SIG-M5 (cell line): ENCODE measurements around the gene INTS7.
"Not testable (repeated sequence)": the region's sequence is repeated elsewhere in the genome, so short reads cannot be mapped to it uniquely, and the experiment has no call there.

Source experiments
- DNase-seq: peaks from one replicate; lab custom pipeline; 2025; lab: John Stamatoyannopoulos, UW

The INTS7 gene

DNA sequence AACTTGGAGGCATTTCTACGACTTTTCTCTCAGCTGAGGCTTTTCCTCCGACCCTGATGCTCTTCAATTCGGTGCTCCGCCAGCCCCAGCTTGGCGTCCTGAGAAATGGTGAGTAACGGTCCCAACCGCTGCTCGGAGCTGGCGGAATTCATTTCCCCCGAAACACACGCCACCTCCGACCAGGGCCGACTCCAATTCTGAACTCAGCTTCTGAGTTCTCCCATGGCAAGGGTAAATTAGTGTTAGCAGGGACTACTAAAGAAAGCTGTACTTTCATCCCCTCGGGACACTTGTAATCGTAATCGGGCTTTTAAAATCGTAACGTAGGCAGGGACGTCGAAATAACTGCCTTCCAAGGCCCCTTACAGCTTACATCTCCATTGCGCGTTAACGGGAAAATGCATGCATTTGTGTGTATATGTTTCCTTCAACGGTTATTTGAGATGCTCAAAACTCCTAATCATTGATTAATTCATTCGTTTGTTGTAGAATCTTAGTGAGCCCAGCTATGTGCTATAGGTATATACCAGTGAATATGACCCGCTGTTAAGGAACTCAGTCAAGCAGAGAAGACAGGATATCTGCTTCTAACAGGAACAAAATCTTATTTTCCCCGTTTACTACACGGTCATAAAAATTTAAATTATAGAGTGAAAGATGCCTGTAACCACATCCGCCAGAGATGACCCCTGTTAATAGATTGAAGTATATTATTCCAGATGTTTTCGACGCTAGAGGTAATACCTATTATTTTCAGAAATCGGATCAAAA lies 663 bp upstream of the INTS7 start:
- no peak for DNase-seq

DNA sequence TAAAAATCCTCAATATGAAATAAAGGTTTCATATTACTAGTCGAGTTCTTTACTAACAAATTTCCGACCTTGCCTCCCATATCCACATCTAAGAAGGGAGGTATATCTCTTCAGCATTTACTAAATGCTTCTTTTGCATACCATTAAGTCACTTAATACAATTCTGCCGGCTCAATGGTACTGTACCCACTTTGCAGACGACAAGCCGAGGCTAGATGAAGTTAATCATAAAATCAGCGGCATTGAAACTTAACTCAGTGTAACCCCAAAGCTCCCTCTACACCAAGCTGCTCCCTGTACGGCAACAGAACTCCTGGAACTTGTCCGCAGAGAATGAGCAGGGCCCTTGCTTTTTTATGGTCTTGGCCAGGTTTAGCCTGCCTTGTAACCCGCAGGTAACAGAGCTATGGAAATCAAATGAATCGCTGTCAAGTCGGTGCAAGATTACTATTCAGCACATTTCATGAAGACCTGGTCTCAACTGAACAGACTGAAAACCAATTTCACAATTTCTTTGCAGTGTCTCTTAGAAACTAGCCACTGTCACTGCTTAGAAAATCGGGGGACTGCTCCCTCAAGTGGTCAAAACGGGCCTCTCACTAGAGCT lies 738 bp downstream of the INTS7 start:
- no peak for DNase-seq

DNA sequence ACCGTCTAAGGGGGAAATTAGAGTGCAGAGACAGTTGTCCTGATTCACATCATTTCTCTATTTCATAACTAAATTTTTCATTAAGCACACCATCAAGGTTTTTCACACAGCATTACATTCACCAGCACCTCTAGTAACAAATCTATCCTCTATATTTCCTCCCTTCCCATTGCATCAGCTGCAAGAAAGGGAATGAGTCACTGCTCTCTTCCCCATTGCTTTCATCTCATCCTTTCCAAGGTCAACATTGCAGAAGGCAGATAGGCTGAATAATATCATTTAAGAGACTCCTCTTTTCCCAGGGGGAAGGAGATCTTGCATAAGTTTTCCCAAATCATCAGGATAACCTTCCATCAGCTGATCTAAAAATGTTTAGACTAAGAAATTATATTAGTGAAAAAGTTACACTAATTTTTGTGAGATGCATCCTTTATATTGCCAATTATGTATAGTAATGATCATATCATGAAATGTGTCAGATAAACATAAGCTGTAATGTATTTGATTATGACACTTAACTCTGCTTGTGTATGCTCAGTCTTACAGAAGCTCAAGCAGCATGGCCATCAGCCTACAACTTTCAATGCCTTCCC lies 4.3 kb downstream of the INTS7 start:
- no peak for DNase-seq

DNA sequence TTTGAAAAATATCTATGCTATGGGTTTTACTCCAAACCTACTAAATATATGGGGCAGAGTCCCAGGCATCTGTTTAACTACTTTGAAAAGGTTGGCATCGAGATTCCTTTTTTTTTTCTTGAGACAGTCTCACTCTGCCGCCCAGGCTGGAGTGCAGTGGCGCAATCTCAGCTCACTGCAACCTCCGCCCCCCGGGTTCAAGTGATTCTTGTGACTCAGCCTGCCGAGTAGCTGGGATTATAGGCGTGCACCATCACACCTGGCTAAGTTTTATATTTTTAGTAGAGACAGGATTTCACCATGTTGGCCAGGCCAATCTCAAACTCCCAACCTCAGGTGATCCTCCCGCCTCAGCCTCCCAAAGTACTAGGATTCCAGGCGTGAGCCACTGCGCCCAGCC lies 7.6 kb downstream of the INTS7 start:
- not testable (repeated sequence) for DNase-seq

DNA sequence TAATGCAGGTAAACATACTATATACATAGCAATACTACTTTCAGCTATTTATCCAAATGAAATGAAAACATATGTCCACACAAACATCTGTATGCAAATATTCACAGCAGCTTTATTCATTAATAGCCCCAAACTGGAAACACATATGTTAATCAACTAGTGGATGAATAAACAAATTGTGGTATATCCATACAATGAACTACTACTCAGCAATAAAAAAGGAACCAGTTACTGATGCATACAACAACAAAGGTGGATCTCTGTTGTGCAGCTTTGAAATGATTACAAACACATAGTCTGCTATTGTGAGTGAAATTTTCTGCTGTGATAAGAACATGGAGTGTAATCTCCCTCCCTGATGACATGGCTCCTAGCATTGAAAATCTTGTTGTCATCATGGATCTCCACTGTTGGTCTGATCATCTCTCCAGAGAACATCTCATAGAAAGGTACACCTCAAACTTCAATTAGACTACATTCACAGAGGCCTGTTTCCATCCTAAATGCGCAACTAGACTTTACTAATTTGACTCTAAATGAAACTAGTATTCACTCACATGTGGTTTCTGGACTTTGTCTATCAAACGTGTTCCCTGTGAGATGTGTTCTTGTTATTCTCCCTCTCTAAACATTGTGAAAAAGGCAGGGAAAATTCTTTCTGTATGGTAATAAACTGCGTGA lies 10.7 kb downstream of the INTS7 start:
- DNase-seq, result no peak

DNA sequence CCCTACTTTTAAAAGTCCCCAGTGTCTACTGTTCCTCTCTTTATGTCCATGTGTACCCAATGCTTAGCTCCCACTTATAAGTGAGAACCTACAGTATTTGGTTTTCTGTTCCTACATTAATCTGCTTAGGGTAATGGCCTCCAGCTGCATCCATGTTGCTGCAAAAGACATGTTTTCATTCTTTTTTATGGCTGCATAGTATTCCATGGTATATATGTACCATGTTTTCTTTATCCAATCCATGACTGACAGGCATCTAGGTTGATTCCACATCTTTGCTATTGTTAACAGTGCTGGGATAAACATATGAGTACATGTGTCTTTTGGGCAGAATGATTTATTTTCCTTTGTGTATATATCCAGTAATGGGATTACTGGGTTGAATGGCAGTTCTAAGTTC lies 12.4 kb downstream of the INTS7 start:
- DNase-seq, result not testable (repeated sequence)

DNA sequence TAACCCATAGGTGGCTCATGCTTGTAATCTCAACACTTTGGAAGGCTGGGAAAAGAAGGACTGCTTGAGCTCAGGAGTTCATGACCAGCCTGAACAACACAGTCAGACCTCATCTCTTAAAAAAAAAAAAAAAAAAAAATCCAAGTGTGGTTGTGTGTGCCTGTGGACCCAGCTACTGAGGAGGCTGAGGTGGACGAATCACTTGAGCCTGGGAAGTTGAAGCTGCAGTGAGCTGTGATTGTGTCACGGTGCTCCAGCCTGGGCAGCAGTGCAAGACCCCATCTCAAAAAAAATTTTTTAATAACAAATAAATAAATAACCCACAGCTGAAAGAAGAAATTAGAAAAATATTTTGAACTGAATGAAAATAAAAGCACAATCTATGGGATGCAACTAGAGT lies 13.8 kb downstream of the INTS7 start:
- DNase-seq, result no peak

DNA sequence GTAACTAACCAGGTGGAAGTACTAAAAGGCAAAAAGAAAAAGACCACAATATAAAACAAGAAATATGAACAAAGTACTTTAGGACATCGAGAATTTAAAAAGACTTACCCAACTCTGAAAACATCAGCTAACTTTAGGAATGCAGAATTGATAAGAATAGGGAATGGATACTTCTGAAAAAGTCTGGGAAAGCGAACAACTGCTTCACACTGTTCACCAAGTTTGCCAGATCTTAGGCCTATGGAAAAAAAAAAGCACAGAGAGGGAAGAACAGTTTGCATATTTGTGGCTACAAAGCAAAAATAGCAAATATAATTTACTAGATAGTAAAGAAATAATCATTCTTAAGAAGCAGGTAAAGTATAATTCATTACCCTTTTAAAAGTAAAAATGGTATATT lies 14.4 kb downstream of the INTS7 start:
- no peak for DNase-seq

DNA sequence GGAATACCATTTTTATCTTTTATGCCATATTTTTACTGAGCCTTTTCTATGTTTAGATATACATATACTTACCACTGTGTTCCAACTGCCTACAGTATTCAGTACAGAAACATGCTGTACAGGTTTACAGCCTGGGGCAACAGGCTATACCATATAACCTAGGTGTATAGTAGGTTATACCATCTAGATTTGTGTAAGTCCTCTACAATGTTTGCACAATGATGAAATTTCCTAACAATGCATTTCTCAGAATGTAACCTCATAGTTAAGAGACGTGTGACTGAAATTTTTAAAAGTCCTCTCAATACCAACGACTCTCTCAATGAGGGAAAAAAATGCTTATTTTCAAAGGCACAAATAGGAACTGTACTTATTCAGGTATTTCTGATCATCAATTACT lies 21.7 kb downstream of the INTS7 start:
- no peak for DNase-seq

DNA sequence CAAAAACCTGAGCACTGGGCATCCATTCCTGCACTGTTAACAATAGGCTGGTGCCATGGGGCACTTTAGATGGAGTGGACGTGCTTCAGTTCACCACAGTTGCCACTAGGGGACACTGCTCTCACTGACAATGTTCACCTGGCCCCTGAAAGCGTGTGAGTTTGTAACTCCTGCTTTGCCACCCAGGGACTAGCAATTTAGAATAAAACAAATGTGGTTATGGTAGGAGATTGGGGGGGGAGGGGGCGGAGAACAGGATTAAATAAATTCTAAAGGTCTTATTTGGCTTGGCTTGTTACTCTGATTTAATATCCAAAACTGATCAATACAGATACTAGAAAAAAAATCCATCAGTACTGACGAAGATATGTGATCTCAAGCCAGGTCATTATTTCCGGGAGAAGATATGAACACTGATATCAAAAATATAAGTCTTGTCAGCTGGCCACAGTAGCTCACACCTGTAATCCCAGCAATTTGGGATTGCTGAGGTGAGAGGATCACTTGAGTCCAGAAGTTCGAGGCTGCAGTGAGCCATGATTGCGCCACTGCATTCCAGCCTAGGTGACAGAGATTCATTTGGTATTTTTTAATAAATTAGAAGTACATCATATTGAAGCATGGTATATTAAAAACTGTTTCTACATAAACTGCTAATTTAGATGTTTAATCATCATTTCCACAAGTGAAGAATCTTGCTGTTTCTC lies 23.2 kb downstream of the INTS7 start:
- DNase-seq, result no peak

DNA sequence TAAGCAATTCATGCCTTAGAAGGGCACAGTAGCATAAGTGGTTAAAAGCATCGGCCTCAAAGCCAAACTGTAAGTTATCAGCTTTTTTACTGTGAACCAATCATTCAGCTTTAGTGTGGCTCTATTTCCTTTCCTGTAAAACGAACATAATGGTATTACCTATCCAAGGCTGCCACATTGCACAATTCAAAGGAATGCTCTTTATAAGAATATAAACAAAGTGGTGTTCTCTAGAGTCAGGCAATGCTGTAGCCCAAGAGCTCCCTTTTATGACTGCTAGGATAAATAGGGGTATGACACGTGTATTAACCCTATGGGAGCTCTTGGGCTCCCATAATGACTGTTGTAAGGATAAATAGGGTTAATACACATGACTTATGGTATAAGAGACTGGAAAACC lies 25.4 kb downstream of the INTS7 start:
- no peak for DNase-seq

DNA sequence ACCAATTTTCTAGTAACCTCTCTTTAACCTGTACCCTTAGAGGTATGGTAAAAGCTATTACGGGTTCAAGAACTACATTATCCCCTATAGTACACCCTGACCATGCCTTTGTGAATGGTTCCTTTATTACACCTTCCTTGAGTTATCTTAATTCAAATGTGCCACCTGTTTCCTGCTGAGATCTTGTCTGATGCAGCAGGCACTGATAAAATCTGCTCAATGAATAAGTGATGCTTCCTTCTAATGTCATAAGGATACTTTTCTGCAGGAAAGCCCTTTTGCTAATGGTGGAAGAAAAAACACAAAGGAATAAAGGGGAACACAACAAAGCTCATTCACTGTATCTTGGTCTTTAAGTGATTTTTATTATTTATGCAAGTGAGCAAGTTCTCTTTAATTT lies 25.8 kb downstream of the INTS7 start:
- no peak for DNase-seq

DNA sequence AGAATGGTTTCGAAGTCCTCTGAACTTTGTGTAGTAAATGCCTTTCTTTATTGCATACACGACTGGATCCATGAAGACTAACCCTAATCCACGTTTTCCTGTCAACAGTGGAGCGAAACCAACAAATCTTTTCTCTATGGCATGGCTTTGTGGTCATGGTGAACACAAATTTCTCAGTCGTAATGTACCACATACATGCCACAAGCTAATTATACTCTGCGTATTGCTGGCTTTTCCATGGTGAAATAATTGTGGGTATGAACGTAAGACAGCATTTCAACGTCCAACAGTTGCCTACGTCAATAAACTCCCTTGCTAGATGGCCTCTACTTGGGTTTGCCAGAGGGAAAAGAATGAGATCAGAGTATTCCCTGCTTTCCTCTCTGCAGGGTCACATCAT lies 27.5 kb downstream of the INTS7 start:
- DNase-seq, result no peak

DNA sequence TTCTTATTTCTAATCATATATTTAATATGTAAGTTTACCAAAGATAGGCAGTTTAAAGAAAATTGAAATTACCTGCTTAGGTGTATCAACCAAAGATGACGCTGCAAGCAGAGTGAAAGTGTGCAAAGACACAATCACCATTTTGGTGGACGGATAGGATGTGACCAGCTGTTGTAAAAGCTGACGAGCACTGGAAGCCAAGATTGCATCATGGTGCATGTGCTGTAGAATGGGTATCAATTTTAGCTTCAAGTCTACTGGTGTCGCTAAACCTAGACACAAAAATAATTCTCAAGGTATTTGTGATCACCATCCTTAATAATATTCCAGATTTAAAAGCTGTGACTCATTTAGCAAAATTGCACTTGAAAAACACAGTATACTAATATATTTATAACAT lies 28.2 kb downstream of the INTS7 start:
- no peak for DNase-seq

DNA sequence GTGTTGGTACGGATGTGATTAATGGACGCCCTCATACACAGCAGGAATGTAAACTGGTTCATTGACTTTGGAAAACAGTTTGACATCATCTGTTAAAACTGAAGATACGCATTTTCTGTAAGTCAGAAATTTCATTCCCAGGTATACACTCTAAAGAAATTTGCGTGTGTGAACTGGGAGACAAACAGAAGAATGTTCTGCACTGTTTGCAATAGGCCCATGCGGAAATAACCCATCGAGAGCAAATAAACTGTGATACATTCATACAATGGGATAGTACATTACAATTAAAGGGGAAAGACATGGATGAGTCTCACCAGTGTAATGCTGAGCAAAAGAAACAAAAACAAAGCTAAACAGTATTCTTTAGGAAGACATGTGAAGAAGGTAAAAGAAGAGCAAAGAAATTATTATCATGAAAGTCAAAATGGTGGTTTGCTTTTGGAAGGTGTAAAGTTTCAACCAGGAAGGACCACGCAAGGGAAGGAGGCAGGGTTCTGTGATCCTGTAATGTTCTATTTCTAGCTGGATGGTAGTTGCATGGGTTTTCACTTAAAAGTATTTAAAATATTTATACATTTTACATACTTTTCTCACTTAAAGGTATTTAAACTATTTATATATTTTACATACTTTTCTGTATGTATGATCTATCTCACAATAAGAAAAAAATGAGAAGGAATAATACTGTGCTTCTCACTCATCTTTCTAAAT lies 30.3 kb downstream of the INTS7 start:
- DNase-seq, result no peak

DNA sequence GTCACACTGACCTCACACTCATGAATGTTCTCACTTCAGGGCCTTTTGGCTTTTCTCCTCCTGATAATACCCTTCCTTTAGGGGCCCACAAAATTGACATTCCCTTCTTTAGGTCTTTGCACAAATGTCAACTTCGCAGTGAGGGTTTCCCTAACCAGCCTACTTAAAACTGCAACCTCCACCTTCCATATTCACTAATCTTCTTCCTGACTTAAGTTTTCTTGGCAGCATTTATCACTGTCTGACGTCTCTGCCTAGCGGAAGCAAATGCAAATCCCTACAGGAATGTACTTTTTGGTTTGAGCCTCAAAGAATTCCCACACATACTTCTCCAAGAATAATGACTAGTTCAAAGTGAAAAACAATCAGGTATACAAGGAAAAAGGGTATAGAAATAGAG lies 32.8 kb downstream of the INTS7 start:
- DNase-seq, result no peak

DNA sequence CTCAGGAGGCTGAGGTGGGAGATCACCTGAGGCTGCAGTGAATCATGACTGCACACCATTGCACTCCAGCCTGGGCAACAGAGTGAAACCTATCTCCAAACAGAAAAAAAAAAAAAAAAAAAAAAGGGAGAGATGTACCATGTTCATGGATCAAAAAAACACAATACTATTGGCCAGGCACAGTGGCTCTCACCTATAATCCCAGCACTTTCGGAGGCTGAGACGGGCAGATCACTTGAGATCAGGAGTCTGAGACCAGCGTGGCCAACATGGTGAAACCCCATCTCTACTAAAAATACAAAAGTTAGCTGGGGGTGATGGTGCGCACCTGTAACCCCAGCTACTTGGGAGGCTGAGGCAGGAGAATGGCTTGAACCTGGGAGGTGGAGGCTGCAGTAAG lies 37.9 kb downstream of the INTS7 start:
- not testable (repeated sequence) for DNase-seq

DNA sequence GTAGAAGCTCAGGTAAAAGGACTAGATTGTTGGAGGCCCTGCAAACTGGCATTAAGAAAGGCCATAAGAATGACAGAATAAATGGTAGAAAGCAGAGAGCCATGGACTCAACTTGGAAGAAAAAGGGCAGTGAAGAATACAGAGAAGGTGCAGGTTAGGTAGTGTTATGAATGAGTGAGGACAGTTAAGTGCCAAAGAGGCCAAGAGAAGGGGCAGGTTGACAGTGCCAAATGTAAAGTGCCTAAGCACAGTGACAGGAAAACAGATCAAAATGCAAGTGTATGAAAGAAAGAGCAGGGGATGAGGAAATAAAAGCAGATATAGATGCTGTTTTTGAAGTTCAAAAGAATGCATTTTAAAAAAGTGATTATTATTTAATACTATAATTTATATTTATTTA lies 43.7 kb downstream of the INTS7 start:
- no peak for DNase-seq

DNA sequence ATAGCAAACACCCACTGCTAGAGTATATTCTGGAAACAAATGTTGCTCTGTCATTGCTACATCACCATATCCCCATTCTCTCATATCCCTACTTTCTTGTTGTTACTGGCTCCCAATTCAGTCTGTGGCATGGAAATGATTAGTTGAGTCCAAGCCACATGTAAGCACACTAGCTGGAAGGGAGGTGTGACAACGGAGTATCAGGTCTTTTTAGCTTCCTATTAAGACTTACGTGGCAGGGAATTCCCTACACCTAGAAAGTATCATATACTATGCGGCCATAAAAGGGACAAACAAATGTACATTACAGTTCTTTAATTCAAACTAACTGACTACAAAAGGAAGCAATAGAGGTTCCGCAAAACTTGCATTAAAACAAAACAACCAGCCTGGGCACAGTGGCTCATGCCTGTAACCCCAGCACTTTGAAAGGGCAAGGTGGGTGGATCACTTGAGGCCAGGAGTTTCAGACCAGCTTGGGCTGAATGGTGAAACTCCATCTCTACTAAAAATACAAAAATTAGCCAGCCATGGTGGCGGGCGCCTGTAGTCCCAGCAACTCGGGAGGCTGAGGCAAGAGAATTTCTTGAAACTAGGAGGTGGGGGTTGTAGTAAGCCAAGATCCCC lies 48.6 kb downstream of the INTS7 start:
- no peak for DNase-seq

DNA sequence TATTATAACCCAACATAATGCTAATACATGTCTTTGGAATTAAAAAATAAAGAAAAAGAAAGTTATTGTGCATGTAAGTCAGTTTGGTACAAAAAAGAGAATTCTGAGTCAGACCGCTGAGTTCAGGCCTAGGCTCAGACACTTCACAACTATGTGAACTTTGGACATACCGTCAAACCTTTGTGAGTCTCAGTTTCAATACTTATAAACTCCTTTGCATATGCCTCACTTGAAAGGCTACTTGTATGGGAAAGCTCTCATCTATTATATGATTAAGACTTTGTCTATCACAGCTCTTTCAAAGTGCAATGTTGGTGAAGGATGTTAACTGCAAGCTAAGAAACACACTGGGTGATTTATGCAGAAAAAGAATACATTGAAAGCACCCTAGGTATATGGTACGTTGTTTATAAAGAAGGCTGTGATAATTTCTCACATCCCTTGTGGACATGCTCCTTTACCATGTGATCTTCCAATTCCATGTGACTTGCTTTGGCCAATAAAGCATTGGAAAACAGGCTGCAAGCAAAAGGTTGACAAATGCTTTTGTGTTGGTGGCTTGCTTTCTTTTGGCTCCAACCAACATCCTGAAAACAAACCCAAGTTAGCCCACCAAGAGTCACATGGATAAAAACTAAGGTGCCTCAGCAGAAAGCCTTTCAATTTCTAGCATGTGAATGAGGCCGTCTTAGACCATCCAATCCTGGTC lies 49.6 kb downstream of the INTS7 start:
- DNase-seq, result no peak

DNA sequence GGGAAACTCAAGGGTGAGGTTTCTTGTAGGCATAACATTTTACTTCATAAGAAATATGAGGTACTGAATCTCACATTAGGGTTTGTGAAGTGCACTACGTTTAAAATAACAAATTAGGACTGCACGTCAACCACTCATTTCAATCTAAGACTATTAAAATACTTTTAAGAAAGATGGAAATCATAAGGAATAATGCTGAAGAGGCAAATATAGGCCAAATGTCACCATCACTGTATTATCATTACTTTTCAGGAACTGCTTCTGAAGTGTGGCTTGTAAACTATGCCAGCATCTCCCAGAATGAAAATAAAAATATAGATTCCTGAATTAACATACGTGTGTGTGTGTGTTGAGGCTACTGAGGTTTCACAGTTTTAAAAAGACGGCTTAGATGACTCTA lies 56.8 kb downstream of the INTS7 start:
- no peak for DNase-seq
